K562 (cell line): ENCODE measurements around the gene FMNL1. TPM values are rescaled to one million over a fixed set of nuclear protein-coding genes. Genes with fewer than 3 reads are reported as not detected.

ENCODE experiments used
- DACH1 ChIP-seq: fragments of 450-650 bp; IDR thresholded peaks from 2 replicates; pipeline ENCODE4 v1.6.1; 2018; ENCODE audit not compliant: partially characterized antibody
- EP400 ChIP-seq: fragments of 450-650 bp; IDR thresholded peaks from 2 replicates; pipeline ENCODE4 v1.6.1; 2017; ENCODE audit warnings: antibody characterized with exemption, mild to moderate bottlenecking, moderate library complexity
- FOXA3 ChIP-seq, 2 experiments: fragments of 450-650 bp in 1 of 2; sonication (generic) in 1 of 2; formaldehyde crosslinking; IDR thresholded peaks in 1 of 2; conservative IDR thresholded peaks in 1 of 2; 2 replicates each; pipeline versions ENCODE4 v1.4.0 to v1.8.0; 2020 to 2022; ENCODE audit warnings: mild to moderate bottlenecking in 2 of 2, missing genetic modification reagents in 1 of 2
- FOXP1 ChIP-seq: sonication (generic); formaldehyde crosslinking; IDR thresholded peaks from 2 replicates; pipeline ENCODE4 v1.8.0; 2022; ENCODE audit warnings: mild to moderate bottlenecking, missing genetic modification reagents
- SMC3 ChIP-seq: conservative IDR thresholded peaks from 2 replicates; pipeline ENCODE4 v1.6.1; 2011; ENCODE audit warnings: low read depth, low read length, improper control_type of control experiment; ENCODE audit not compliant: insufficient read depth
- polyA plus RNA-seq, 8 experiments: library from polyadenylated mRNA; depleted of rRNA in 4 of 8; stranded (reverse) in 5 of 8; unstranded in 3 of 8; fragments of >200 nt; fragmentation: Nextera tagmentation in 2 of 8; fragmentation: Illumina TruSeq in 1 of 8; extraction: Ambion mirVana in 2 of 8; extraction: Trizol in 1 of 8; gene quantifications; 2 replicates each; pipeline versions ENCODE4 v1.2.1 to v1.2.3, GENCODE V29; 2011 to 2014; ENCODE audit warnings: inconsistent platforms in 1 of 8, missing spikeins in 1 of 8
- total RNA-seq, 7 experiments: library from RNA; depleted of rRNA in 6 of 7; stranded (reverse); fragments of >200 nt in 6 of 7; fragmentation: Illumina TruSeq in 2 of 7; extraction: Trizol in 2 of 7; gene quantifications; 2 replicates each; pipeline versions ENCODE4 v1.2.1 to v1.2.3, GENCODE V29; 2011 to 2021; ENCODE audit warnings: low replicate concordance in 1 of 7
- TF ChIP-seq, protein P1 (sequence below): sonication (generic); formaldehyde crosslinking; IDR thresholded peaks from 2 replicates; pipeline ENCODE4 v1.8.1; 2022; ENCODE audit warnings: missing genetic modification reagents
- TF ChIP-seq, protein P2 (sequence below): fragments of 250-450 bp; sonication (Bioruptor Pico); IDR thresholded peaks from 2 replicates; pipeline ENCODE4 v1.5.0; 2021; ENCODE audit warnings: mild to moderate bottlenecking, moderate library complexity
- TF ChIP-seq, protein P3 (sequence below): fragments of 250-450 bp; sonication (Bioruptor Pico); IDR thresholded peaks from 2 replicates; pipeline ENCODE4 v1.5.0; 2020; ENCODE audit warnings: mild to moderate bottlenecking, borderline replicate concordance
- TF ChIP-seq, protein P4 (sequence below): sonication (generic); formaldehyde crosslinking; IDR thresholded peaks from 2 replicates; pipeline ENCODE4 v1.8.0; 2023; ENCODE audit warnings: missing genetic modification reagents, mild to moderate bottlenecking, borderline replicate concordance
- TF ChIP-seq, protein P5 (sequence below): fragments of 450-650 bp; formaldehyde crosslinking; IDR thresholded peaks from 2 replicates; pipeline ENCODE4 v1.4.0; 2022; ENCODE audit warnings: missing genetic modification characterization

The FMNL1 gene
- total and polyA plus RNA-seq, 9 of the 15 experiments (the other 6 are each of a cell fraction or from before 2014, with no cell fraction given): 0.70 to 36.6 (median 7.7) TPM

DNA sequence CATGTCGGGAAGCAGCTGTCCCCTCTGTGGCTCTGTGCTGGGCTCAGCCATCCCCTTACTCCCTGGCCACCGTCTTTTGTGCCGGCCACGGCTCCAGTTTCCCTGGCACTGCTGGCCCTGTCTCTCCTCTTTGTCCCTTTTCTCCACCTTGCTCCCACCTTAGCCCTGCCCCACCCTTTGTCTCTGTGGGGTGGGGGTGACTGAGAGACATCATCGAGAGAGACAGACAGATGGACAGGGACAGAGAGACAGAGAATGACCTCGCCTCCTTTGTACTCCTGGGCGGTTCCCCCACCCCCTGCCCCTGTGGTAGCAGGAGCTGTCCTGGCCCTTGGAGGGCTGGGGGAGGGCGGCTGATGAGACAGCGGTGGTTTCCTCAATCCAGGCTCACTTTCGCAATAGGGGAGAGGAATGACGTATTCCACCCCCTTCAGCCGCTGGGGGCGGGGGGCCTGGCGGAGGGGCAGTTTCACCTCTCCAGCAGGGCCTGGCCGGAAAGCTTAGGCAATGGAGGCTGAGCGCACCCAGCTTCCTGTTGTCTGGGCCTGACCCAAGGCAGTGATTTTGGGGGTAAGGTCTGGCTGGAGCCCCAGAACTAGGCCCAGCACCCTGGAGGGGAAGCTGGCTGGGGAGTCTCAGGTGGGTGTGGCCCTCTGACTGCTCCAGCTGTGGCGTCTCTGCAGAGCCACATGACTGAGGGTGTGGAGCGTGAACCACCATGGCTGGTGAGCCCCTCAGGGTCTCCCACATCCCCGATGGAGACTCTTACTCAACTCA lies 7.3 kb downstream of the FMNL1 start (continued):
- TF ChIP-seq, protein P1, sequence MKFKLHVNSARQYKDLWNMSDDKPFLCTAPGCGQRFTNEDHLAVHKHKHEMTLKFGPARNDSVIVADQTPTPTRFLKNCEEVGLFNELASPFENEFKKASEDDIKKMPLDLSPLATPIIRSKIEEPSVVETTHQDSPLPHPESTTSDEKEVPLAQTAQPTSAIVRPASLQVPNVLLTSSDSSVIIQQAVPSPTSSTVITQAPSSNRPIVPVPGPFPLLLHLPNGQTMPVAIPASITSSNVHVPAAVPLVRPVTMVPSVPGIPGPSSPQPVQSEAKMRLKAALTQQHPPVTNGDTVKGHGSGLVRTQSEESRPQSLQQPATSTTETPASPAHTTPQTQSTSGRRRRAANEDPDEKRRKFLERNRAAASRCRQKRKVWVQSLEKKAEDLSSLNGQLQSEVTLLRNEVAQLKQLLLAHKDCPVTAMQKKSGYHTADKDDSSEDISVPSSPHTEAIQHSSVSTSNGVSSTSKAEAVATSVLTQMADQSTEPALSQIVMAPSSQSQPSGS (CRISPR knock-in tag): peak; percentile 90; the same call in 1 of the 2 replicates
- TF ChIP-seq DACH1 (peak; percentile 61), FOXP1 (CRISPR knock-in tag) (0 out of 2 replicates have a peak, but pooled peaks have one; percentile 36), SMC3 (no peak), EP400 (peak; percentile 80), FOXA3 (CRISPR knock-in tag; conservative IDR thresholded peaks at IDR 0.05 in 1 of 2, IDR thresholded peaks at IDR 0.05 in 1 of 2) (no peak)
- TF ChIP-seq, protein P2, sequence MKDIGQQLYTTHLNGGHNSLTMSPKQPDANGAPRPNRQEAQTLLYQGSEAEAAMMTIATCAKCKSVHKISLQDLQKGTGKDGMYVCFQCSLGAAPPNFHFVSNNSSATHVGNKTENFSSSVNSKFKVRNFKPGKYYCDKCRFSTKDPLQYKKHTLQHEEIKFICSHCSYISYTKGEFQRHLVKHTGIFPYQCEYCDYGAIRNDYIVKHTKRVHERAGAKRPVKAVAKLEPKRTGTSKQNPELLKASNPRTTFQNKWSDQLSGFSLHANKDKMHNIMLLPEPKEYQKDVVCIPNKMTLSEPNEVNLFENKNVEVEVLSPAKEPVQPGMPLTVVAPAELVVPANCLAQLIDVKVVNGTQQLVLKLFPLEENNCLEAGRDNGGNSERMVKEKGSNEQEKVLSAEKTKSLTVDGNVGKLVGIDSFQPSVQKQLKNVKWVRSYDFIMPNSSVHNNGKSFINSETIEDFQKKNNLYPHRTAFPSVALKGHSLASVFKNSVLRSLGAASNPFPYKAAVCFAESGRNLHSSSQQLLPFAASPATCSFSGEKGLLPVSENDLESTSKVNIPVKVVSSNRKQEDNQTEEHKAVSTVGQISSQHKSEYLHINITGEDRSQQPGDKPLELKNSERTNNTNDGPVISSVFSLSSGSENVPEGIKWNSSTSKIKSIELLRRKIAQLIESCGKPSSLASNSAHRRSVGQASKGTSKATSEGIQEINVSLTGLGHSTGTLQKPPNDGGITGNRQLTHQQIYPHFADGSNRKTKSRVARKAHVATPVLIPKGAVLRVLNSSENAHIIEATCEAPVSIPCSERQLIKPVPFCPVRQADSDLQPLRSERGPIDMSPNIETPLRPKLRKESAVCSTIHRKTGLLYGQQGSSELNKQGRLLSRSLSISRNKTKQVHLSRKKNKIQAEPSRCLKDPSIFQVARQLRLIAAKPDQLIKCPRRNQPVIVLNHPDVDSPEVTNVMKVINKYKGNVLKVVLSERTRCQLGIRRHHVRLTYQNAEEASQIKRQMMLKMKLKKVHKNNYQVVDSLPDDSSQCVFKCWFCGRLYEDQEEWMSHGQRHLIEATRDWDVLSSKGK (CRISPR knock-in tag): no peak
- TF ChIP-seq, protein P3, sequence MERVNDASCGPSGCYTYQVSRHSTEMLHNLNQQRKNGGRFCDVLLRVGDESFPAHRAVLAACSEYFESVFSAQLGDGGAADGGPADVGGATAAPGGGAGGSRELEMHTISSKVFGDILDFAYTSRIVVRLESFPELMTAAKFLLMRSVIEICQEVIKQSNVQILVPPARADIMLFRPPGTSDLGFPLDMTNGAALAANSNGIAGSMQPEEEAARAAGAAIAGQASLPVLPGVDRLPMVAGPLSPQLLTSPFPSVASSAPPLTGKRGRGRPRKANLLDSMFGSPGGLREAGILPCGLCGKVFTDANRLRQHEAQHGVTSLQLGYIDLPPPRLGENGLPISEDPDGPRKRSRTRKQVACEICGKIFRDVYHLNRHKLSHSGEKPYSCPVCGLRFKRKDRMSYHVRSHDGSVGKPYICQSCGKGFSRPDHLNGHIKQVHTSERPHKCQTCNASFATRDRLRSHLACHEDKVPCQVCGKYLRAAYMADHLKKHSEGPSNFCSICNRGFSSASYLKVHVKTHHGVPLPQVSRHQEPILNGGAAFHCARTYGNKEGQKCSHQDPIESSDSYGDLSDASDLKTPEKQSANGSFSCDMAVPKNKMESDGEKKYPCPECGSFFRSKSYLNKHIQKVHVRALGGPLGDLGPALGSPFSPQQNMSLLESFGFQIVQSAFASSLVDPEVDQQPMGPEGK: no peak
- TF ChIP-seq, protein P4, sequence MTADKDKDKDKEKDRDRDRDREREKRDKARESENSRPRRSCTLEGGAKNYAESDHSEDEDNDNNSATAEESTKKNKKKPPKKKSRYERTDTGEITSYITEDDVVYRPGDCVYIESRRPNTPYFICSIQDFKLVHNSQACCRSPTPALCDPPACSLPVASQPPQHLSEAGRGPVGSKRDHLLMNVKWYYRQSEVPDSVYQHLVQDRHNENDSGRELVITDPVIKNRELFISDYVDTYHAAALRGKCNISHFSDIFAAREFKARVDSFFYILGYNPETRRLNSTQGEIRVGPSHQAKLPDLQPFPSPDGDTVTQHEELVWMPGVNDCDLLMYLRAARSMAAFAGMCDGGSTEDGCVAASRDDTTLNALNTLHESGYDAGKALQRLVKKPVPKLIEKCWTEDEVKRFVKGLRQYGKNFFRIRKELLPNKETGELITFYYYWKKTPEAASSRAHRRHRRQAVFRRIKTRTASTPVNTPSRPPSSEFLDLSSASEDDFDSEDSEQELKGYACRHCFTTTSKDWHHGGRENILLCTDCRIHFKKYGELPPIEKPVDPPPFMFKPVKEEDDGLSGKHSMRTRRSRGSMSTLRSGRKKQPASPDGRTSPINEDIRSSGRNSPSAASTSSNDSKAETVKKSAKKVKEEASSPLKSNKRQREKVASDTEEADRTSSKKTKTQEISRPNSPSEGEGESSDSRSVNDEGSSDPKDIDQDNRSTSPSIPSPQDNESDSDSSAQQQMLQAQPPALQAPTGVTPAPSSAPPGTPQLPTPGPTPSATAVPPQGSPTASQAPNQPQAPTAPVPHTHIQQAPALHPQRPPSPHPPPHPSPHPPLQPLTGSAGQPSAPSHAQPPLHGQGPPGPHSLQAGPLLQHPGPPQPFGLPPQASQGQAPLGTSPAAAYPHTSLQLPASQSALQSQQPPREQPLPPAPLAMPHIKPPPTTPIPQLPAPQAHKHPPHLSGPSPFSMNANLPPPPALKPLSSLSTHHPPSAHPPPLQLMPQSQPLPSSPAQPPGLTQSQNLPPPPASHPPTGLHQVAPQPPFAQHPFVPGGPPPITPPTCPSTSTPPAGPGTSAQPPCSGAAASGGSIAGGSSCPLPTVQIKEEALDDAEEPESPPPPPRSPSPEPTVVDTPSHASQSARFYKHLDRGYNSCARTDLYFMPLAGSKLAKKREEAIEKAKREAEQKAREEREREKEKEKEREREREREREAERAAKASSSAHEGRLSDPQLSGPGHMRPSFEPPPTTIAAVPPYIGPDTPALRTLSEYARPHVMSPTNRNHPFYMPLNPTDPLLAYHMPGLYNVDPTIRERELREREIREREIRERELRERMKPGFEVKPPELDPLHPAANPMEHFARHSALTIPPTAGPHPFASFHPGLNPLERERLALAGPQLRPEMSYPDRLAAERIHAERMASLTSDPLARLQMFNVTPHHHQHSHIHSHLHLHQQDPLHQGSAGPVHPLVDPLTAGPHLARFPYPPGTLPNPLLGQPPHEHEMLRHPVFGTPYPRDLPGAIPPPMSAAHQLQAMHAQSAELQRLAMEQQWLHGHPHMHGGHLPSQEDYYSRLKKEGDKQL (CRISPR knock-in tag): no peak
- TF ChIP-seq, protein P5, sequence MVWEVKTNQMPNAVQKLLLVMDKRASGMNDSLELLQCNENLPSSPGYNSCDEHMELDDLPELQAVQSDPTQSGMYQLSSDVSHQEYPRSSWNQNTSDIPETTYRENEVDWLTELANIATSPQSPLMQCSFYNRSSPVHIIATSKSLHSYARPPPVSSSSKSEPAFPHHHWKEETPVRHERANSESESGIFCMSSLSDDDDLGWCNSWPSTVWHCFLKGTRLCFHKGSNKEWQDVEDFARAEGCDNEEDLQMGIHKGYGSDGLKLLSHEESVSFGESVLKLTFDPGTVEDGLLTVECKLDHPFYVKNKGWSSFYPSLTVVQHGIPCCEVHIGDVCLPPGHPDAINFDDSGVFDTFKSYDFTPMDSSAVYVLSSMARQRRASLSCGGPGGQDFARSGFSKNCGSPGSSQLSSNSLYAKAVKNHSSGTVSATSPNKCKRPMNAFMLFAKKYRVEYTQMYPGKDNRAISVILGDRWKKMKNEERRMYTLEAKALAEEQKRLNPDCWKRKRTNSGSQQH: no peak
